COLO668 (cell line): ENCODE results near the gene MAGEF1.

Experiments
- DNase-seq: peaks from one replicate; lab custom pipeline; 2025; ENCODE audit not compliant: unreplicated experiment; lab: John Stamatoyannopoulos, UW

Gene MAGEF1

GRCh38 chr3:184711493-184712247 is at the start of gene MAGEF1:
Gene MAGEF1 (minus strand): TSS chr3:184712064. CDS start chr3:184711821, 243 bp downstream.
- peak; percentile 82 for DNase-seq

- no peak for DNase-seq
Observed at GRCh38 chr3:184761075-184761841, 49.4 kb upstream of the MAGEF1 start.

GRCh38 chr3:184760337-184761074 is 48.6 kb upstream of the MAGEF1 start:
- DNase-seq, result no peak

DNA sequence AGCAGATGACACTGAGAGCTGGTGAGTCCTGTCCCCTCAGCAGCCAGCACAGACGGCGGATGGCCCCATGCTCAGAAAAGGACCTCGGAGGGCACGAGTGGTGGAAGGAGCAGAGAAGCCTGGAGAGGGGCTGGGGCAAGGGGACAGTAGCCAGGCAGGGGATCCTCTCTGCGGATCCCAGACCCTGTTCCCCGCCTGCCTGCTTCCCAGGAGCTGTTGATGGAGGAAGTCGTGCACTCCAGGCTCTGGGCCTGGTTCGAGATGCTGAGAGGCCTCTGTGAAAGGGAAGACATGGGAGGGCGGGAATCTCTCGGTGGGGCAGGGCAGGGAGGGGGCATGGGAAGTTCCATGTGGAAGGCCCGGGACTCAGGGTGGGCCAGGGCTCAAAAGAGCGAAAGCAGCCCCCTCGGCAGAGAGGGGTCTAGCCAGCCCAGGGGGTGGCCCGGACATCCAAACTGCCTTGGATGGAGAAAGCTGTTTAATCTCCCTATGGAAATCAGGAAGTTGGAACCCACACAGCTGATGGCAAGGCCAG is 47.9 kb upstream of the MAGEF1 start:
- DNase-seq, result no peak

GRCh38 chr3:184758056-184758455 is 46.2 kb upstream of the MAGEF1 start:
- no peak for DNase-seq

- no peak for DNase-seq
Observed at GRCh38 chr3:184757022-184757651, 45.3 kb upstream of the MAGEF1 start.

- no peak for DNase-seq
Observed at GRCh38 chr3:184756151-184757021, 44.5 kb upstream of the MAGEF1 start.

- DNase-seq, result no peak
Observed at GRCh38 chr3:184755315-184755731, 43.5 kb upstream of the MAGEF1 start.

DNA sequence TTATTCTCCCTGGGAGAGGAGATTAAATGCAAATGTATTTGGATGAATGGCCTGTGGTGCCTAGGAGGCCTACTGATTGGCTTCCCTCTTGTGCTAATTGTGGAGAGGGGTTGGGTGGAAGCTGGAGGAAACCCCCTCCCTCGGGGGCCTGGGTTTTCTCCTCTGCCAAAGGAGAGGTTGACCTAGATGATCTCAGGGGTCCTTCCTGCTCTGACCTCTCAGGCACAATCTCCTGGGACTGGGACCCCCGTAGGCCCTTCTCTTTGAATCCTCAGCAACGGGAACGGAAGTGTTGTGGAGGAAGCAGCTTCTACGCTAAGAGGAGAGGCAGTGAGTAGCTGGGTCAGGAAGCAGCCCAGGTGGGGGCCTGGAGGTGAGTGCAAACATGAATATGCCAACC is 40.5 kb upstream of the MAGEF1 start:
- DNase-seq, result no peak

DNA sequence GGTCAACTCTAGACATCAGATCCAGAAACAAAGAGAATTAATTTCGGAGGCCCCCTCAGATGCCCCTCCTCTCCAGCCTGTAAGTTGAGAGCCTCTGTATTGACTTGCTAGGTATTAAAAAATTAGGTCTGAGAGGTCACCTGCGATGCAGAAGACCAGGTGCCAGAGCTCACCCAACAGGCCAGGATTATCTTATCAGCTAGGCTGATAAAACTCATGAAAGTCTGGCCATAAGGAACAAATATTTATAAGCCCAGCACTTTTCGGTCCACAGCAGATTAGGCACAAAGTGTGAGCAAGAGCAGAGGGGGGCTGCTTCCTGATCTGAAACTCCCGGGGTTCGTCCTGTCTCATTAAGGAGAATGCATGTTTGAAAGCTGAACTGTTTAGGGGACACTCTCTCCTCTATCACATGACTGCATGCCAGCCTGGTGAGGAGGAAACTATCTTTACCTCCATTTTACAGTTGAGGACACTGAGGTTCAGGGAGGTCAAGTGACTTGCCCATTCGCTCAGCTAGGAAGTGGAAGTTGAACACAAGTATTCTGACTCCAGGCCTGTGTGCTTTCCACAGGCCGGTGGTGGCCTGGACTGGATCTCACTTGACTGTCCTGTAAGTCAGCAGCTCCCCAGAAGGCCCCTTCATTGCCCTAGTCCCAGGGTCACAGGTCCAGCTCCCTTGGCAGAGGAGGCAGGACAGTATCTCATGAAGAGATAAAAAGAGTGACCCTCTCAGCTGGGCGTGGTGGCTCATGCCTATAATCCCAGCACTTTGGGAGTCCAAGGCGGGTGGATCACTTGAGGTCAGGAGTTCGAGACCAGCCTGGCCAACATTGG is 39.6 kb upstream of the MAGEF1 start:
- no peak for DNase-seq

DNA sequence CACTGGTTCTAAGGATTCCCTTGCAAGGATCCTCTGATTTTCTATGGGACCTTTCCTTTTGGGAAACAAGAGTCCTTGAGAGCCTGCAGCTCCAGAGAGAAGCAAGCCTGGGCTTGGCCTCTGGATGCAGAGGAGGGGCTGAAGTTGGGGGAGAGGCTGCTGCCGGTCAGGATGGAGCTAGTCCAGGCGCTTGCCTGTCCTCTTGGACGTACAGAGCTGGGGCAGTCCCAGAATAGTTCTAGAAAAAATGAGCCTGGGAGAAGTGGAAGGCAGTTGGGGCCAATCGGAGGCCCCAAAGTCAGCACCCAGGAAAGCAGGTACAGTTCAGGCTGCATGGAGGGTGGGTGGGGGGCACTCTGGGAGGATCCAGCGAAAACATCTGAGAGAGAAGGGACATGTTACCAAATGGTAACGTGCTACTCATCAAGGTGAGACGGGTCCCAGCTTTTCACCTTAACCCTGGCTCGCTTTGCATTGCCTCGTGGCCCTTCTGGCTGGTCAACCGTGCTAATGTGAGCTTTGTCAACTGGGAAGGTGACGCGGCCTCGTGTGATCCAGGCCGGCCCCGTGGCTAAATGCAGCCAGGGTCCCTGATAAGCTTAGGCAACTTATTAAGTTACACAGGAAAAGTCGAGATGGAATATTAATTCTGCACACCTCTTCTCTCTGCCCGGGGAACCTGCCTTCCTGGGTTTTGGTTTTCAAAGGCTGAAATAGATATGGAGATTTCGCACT is 38.7 kb upstream of the MAGEF1 start:
- DNase-seq, result no peak

- DNase-seq, result no peak
Observed at GRCh38 chr3:184749168-184749744, 37.4 kb upstream of the MAGEF1 start.

DNA sequence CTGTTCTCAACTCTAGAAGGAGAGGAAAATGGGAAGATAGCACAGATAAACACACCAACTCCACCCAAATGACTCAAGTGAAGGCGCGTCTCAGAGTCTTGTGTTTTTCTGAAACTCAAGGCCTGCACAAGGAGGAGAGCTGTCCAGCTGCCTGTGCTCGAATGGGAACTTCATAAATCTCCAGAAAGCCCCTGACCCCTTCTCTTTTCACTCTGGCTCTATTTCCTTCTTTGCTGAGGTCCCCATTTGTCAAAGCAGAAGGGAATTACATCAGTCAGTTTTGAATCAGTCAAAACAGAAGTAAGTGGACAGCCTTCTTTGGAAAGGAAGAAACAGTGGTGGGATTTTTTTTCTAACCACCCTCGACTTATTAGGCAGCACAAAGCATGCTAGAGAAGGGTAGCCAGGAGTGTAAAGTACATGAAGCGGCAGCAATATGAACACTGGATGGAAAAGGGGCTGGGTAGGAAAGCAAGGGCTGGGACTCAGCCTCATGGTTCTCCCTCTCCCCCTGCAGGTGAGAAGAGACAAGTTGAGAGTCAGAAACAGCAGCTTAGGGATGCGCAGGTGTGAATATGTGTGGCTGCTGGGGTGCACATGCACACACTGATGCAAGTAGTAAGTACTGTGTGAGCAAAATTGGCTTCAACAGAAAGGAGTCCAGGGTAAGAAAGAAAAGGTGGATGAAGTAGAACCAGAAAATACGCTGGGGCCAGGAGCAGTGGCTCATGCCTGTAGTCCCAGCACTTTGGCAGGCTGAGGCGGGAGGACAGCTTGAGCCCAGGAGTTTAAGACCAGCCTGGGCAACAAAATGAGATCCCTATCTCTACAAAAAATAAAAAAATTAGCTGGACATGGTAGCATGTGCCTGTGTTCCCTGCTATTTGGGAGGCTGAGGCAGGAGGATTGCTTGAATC is 36.6 kb upstream of the MAGEF1 start:
- peak; percentile 5 for DNase-seq

DNA sequence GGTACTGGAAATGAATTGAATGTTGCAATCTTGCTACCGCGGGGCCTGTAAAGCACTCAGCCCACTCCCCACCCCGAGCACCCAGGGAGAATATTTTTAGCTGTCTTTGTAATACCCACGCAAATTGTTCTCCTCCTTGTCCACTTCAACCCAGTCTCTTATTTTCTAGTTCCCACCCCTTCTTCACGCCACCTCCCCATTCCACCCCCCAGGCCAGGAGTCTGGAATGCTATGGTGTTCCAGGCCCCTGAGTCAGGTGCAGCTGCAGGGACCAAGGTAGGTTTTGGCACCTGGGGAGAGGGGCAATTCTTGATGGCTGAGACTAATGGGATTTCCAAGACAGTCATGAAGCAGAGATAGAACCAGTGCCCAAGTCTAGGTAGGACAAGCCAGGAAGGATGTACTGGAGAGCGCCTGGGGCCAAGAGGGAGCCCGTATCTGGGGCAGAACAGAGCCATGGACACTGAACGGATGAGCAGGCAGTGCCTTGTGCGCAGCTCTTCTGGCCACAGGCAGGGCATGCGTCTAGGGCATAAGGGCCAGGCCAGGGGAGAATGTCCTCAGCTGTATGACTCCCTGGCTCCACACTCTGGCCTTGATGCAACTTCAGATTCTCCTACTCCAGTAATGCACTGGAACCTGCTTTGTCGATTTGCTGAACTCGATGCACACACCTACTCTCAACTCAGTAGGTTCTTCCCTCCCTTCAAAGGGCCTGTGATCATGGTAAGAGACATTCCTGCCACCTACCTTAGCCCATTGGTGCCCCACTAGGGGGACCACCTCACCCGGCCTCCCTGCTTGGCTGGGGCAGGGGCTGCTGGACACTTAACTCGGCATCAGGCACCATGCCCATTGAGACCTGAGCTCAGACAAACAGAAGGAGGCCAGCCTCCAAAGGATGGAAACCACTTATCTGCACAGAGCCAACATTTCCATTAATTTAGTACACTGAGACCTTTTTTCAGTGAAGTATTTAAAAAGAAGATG is 34.6 kb upstream of the MAGEF1 start:
- DNase-seq, result no peak

GRCh38 chr3:184745526-184745925 is 33.7 kb upstream of the MAGEF1 start:
- DNase-seq, result no peak

DNA sequence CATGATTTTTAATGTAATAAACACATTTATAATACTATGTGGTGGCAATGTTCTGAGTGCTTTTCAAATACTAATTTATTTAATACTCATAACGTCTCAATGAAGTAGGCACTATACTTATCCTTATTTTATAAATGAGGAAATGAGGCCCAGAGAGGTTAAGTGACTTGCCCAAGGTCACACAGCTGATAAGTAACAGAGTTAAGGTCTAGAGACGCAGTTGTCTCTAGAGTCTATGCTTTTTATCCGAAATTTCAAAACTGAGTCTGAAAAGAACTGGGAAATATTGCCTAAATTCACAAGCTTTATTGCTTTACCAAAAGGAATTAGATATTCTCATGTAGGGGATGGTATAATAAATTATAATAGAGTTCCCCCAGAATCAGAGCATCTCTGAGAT is 31.4 kb upstream of the MAGEF1 start:
- no peak for DNase-seq
